ENCODE data around the gene CORIN. TPM values are rescaled to one million over a fixed set of nuclear protein-coding genes. Genes with fewer than 3 reads are reported as not detected.
A peak's percentile ranks its signal among the peaks of the same experiment; 100 is the strongest.

CORIN gene
- total and polyA plus RNA-seq, 2 experiments from 2014 or later: not detected

DNA sequence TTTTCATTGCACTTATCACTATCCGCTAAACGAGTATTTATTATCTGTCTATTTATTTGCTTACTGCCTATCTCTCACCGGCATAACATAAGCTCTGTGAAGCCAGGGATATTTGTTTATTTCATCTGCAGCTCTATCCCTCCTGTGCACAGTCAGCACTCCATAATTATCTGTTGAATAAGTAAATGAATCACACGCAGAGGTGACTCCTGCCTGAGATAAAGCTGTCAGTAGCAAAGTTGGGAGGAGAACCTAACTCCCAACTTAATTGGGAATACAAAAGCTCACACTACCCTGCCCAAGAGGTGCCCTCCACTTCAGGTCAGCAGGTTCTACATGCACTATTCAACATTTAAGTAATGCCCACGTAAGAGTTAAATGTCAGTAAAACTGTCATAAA is 85.7 kb downstream of the CORIN start (continued):
- TF ChIP-seq, protein P1, sequence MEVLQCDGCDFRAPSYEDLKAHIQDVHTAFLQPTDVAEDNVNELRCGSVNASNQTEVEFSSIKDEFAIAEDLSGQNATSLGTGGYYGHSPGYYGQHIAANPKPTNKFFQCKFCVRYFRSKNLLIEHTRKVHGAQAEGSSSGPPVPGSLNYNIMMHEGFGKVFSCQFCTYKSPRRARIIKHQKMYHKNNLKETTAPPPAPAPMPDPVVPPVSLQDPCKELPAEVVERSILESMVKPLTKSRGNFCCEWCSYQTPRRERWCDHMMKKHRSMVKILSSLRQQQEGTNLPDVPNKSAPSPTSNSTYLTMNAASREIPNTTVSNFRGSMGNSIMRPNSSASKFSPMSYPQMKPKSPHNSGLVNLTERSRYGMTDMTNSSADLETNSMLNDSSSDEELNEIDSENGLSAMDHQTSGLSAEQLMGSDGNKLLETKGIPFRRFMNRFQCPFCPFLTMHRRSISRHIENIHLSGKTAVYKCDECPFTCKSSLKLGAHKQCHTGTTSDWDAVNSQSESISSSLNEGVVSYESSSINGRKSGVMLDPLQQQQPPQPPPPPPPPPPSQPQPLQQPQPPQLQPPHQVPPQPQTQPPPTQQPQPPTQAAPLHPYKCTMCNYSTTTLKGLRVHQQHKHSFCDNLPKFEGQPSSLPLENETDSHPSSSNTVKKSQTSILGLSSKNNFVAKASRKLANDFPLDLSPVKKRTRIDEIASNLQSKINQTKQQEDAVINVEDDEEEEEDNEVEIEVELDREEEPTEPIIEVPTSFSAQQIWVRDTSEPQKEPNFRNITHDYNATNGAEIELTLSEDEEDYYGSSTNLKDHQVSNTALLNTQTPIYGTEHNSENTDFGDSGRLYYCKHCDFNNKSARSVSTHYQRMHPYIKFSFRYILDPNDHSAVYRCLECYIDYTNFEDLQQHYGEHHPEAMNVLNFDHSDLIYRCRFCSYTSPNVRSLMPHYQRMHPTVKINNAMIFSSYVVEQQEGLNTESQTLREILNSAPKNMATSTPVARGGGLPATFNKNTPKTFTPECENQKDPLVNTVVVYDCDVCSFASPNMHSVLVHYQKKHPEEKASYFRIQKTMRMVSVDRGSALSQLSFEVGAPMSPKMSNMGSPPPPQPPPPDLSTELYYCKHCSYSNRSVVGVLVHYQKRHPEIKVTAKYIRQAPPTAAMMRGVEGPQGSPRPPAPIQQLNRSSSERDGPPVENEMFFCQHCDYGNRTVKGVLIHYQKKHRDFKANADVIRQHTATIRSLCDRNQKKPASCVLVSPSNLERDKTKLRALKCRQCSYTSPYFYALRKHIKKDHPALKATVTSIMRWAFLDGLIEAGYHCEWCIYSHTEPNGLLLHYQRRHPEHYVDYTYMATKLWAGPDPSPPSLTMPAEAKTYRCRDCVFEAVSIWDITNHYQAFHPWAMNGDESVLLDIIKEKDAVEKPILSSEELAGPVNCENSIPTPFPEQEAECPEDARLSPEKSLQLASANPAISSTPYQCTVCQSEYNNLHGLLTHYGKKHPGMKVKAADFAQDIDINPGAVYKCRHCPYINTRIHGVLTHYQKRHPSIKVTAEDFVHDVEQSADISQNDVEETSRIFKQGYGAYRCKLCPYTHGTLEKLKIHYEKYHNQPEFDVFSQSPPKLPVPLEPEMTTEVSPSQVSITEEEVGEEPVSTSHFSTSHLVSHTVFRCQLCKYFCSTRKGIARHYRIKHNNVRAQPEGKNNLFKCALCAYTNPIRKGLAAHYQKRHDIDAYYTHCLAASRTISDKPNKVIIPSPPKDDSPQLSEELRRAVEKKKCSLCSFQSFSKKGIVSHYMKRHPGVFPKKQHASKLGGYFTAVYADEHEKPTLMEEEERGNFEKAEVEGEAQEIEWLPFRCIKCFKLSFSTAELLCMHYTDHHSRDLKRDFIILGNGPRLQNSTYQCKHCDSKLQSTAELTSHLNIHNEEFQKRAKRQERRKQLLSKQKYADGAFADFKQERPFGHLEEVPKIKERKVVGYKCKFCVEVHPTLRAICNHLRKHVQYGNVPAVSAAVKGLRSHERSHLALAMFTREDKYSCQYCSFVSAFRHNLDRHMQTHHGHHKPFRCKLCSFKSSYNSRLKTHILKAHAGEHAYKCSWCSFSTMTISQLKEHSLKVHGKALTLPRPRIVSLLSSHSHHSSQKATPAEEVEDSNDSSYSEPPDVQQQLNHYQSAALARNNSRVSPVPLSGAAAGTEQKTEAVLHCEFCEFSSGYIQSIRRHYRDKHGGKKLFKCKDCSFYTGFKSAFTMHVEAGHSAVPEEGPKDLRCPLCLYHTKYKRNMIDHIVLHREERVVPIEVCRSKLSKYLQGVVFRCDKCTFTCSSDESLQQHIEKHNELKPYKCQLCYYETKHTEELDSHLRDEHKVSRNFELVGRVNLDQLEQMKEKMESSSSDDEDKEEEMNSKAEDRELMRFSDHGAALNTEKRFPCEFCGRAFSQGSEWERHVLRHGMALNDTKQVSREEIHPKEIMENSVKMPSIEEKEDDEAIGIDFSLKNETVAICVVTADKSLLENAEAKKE (CRISPR knock-in tag; IDR thresholded peaks at IDR 0.05): no peak
- TF ChIP-seq CREB1 (CRISPR knock-in tag; IDR thresholded peaks at IDR 0.05; ENCODE audit: low read depth) (no peak), POLR2AphosphoS5 (IDR thresholded peaks at IDR 0.05; ENCODE audit: low read depth) (no peak), NANOG (IDR thresholded peaks at IDR 0.05; ENCODE audit: borderline replicate concordance) (no peak), CTCF (conservative IDR thresholded peaks at IDR 0.05; ENCODE audit: low read depth in 2 of 2) (no peak), ZNF114 (CRISPR knock-in tag; IDR thresholded peaks at IDR 0.05) (no peak), EZH2 (IDR thresholded peaks at IDR 0.05; ENCODE audit: low read depth, unreplicated experiment) (no peak), ZNF331 (CRISPR knock-in tag; IDR thresholded peaks at IDR 0.05; ENCODE audit: low read depth) (no peak)

DNA sequence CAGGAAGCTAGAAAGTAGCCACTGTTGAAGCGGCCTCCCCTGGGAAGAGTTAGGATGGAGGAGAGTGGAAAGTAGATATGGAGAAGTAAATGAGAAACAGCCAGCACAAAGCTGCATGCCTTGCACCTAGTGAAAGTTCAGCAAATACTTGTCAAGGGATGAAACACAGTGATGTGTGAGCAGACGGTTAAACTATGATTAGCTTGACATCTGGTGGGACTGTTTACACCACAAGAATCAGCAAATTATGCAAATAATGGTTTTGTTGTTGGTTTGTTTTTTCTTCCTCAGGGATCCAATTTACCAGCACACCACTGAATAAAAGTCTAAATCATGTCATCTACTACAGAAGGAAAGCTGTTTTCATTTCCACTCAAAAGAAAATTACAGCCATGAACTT is 87.1 kb downstream of the CORIN start:
- Mint-ChIP-seq H3K36me3 (ENCODE audit: low read depth) (peaks cover 10% of the 10 kb centered on the region), H3K4me1 (peaks cover 19% of the 10 kb centered on the region), H3K9me3 (peaks cover 19% of the 10 kb centered on the region), H3K4me3 (no peak overlapping the region), H3K27ac (no peak overlapping the region), H3K27me3 (ENCODE audit: insufficient read depth, low read depth, poor library complexity) (peaks cover 2% of the 10 kb centered on the region)
- Histone ChIP-seq H3K27me3 (ENCODE audit: insufficient read depth) (no peaks in the 10 kb centered on the region), H3K4me3 (no peak overlapping the region), H3F3A (replicated peaks; ENCODE audit: low read depth) (no peaks in the 10 kb centered on the region), H2AFZ (0 out of 2 replicates have a peak overlapping the region, but pooled peaks have one; percentile 12), H4K20me1 (replicated peaks; ENCODE audit: insufficient read depth) (no peaks in the 10 kb centered on the region), H3K9me2 (ENCODE audit: insufficient read depth) (peaks cover 3% of the 10 kb centered on the region), H3K27ac (ENCODE audit: low read depth) (no peak overlapping the region), H3K4me1 (ENCODE audit: insufficient read depth) (peaks cover 17% of the 10 kb centered on the region), H3K79me2 (replicated peaks; ENCODE audit: insufficient read depth) (no peaks in the 10 kb centered on the region), H3K36me3 (ENCODE audit: insufficient read depth) (no peaks in the 10 kb centered on the region), H3K4me2 (no peak overlapping the region)
- DNase-seq (ENCODE audit: low spot score) (no peak), ATAC-seq (no peak)
- TF ChIP-seq EZH2 (IDR thresholded peaks at IDR 0.05; ENCODE audit: low read depth, unreplicated experiment): no peak
- TF ChIP-seq EZH2phosphoT487 (IDR thresholded peaks at IDR 0.05; ENCODE audit: unreplicated experiment): no peak

Data from GM23338 (cell line).